ENCODE measurements around the gene TINAG.

Gene TINAG

GRCh38 chr6:54390362-54390761, 82.1 kb downstream of the TINAG start:
- TF ChIP-seq CTCF (IDR thresholded peaks at IDR 0.05; ENCODE audit: insufficient read depth, low read length): no peak
- TF ChIP-seq GABPA (IDR thresholded peaks at IDR 0.05; ENCODE audit: low read depth): no peak
- no peak for TF ChIP-seq POLR2AphosphoS5 (IDR thresholded peaks at IDR 0.05; ENCODE audit: low read depth)
- TF ChIP-seq SPI1 (IDR thresholded peaks at IDR 0.05; ENCODE audit: borderline replicate concordance, low read depth): no peak
- TF ChIP-seq REST (IDR thresholded peaks at IDR 0.05; ENCODE audit: insufficient replicate concordance, low read depth): no peak
- Histone ChIP-seq H3K27me3 (ENCODE audit: insufficient read depth, poor library complexity, severe bottlenecking) (no peaks in the 10 kb centered on the region), H3K4me3 (replicated peaks; ENCODE audit: insufficient read depth, low read length) (no peak overlapping the region), H3K27ac (replicated peaks) (no peak overlapping the region)
- DNase-seq (ENCODE audit: low read depth in 1 of 2, low spot score in 1 of 2): no peak

GRCh38 chr6:54391577-54391976, 83.3 kb downstream of the TINAG start:
- Histone ChIP-seq H3K4me3 (replicated peaks; ENCODE audit: insufficient read depth, low read length) (no peak overlapping the region), H3K27me3 (ENCODE audit: insufficient read depth, poor library complexity, severe bottlenecking) (no peaks in the 10 kb centered on the region), H3K27ac (replicated peaks) (no peak overlapping the region)
- TF ChIP-seq REST (IDR thresholded peaks at IDR 0.05; ENCODE audit: insufficient replicate concordance, low read depth) (no peak), CTCF (IDR thresholded peaks at IDR 0.05; ENCODE audit: insufficient read depth, low read length) (no peak)
- no peak for DNase-seq (ENCODE audit: low read depth in 1 of 2, low spot score in 1 of 2)

GRCh38 chr6:54403096-54403495, 94.9 kb downstream of the TINAG start:
- no peak for TF ChIP-seq GABPA (IDR thresholded peaks at IDR 0.05; ENCODE audit: low read depth)
- TF ChIP-seq SPI1 (IDR thresholded peaks at IDR 0.05; ENCODE audit: borderline replicate concordance, low read depth): no peak
- TF ChIP-seq POLR2AphosphoS5 (IDR thresholded peaks at IDR 0.05; ENCODE audit: low read depth): no peak
- TF ChIP-seq REST (IDR thresholded peaks at IDR 0.05; ENCODE audit: insufficient replicate concordance, low read depth): no peak
- no peak for TF ChIP-seq CTCF (IDR thresholded peaks at IDR 0.05; ENCODE audit: insufficient read depth, low read length)
- H3K27me3 ChIP-seq (ENCODE audit: insufficient read depth, poor library complexity, severe bottlenecking): no peaks in the 10 kb centered on the region
- H3K4me3 ChIP-seq (replicated peaks; ENCODE audit: insufficient read depth, low read length): no peak overlapping the region
- no peak overlapping the region for H3K27ac ChIP-seq (replicated peaks)
- DNase-seq (ENCODE audit: low read depth in 1 of 2, low spot score in 1 of 2): no peak
